MM.1S (cell line): ENCODE data around the gene LRMDA.

Experiments
- CTCF ChIP-seq: fragments of 300-600 bp; sonication (generic); IDR thresholded peaks from 2 replicates; pipeline ENCODE4 v1.5.1; 2016; ENCODE audit warnings: antibody characterized with exemption, low read length, mixed read lengths
- EZH2 ChIP-seq: fragments of 300-600 bp; sonication (generic); optimal IDR thresholded peaks from 2 replicates; pipeline ENCODE3; 2017; ENCODE audit warnings: low read depth, mild to moderate bottlenecking, antibody characterized with exemption, low read length, mixed read lengths

GRCh38 chr10:75720157-75720556, 288.7 kb downstream of the LRMDA start:
- TF ChIP-seq CTCF (no peak), EZH2 (no peak)
